Stomach (tissue), 4 donors: ENCODE measurements around the gene RAPGEF3.

ENCODE experiments used
- CTCF ChIP-seq, 7 experiments: fragments of 450-650 bp in 4 of 7; fragments of 200-600 bp in 3 of 7; sonication (generic) in 3 of 7; IDR thresholded peaks; one replicate each; pipeline ENCODE4 v1.5.1; 2016 to 2019; ENCODE audit warnings: antibody characterized with exemption in 7 of 7, control low read depth in 2 of 7, mild to moderate bottlenecking in 1 of 7
- POLR2A ChIP-seq, 4 donors: fragments of 450-650 bp; IDR thresholded peaks; one replicate each; pipeline ENCODE4 v1.6.1; 2016; ENCODE audit warnings: antibody characterized with exemption in 4 of 4, control low read depth in 2 of 4, mild to moderate bottlenecking in 1 of 4, moderate library complexity in 1 of 4
- POLR2AphosphoS5 ChIP-seq, 3 donors: sonication (generic); formaldehyde crosslinking; IDR thresholded peaks; one replicate each; pipeline ENCODE4 v1.6.1; 2016; ENCODE audit warnings: antibody characterized with exemption in 3 of 3

- TF ChIP-seq CTCF (IDR thresholded peaks at IDR 0.05) (no peak), POLR2AphosphoS5 (IDR thresholded peaks at IDR 0.05) (no peak), POLR2A (IDR thresholded peaks at IDR 0.05) (no peak)
Measured at GRCh38 chr12:47698631-47699030, 60.0 kb downstream of the RAPGEF3 start.
